Sigmoid colon (tissue), 7 donors: ENCODE data around the gene ZNF562. TPM values are rescaled to one million over a fixed set of nuclear protein-coding genes. Genes with fewer than 3 reads are reported as not detected.

Experiments used
- polyA plus RNA-seq, 3 donors: library from polyadenylated mRNA; stranded (reverse); fragments of 200-250 nt; gene quantifications; one replicate each; pipeline ENCODE4 v1.2.3, GENCODE V29; 2013
- total RNA-seq, 4 donors: library from RNA; depleted of rRNA; stranded (reverse); fragments of >200 nt; gene quantifications; one replicate each; pipeline ENCODE4 v1.1.0, GENCODE V29; 2016
- donor health status: healthy with polysubstance abuse.
- donor health status: Bipolar disorder and iron deficiency.
- donor health status: healthy.

ZNF562 gene
- total and polyA plus RNA-seq, 7 donors: 13.2 to 45.4 (median 21.3) TPM

Other genes starting within 250 kb of the ZNF562 start
- gene ZNF266, start 239.5 kb downstream of the ZNF562 start, total RNA-seq: 10 to 100 TPM; 15.7 to 32.7 (median 21.6) TPM
- gene ZNF266, start 239.5 kb downstream of the ZNF562 start, polyA plus RNA-seq: 10 to 100 TPM in 1 of 3 donors, 1 to 10 TPM in 2; 3.7 to 24.9 (median 6.6) TPM
- gene ZNF560, start 176.5 kb downstream of the ZNF562 start, total RNA-seq: not detected
- not detected for gene ZNF560, start 176.5 kb downstream of the ZNF562 start, polyA plus RNA-seq
- gene ZNF426, start 136.5 kb downstream of the ZNF562 start, total RNA-seq: 10 to 100 TPM; 11.4 to 18.1 (median 12.7) TPM
- 1 to 10 TPM; 1.2 to 4.1 (median 2.1) TPM for gene ZNF426, start 136.5 kb downstream of the ZNF562 start, polyA plus RNA-seq
- gene ZNF121, start 90.6 kb downstream of the ZNF562 start, total RNA-seq: 10 to 100 TPM; 18.3 to 28.6 (median 23.7) TPM
- 1 to 10 TPM; 1.2 to 8.0 (median 1.4) TPM for gene ZNF121, start 90.6 kb downstream of the ZNF562 start, polyA plus RNA-seq
- gene ZNF561, start 53.9 kb downstream of the ZNF562 start, total RNA-seq: 10 to 100 TPM; 30.3 to 41.3 (median 31.5) TPM
- gene ZNF561, start 53.9 kb downstream of the ZNF562 start, polyA plus RNA-seq: 10 to 100 TPM; 14.1 to 27.1 (median 24.0) TPM
- gene ZNF846, start 93.6 kb upstream of the ZNF562 start, total RNA-seq: 10 to 100 TPM; 15.8 to 48.7 (median 23.7) TPM
- 1 to 10 TPM; 3.6 to 6.7 (median 4.6) TPM for gene ZNF846, start 93.6 kb upstream of the ZNF562 start, polyA plus RNA-seq
- gene FBXL12, start 144.0 kb upstream of the ZNF562 start, total RNA-seq: 10 to 100 TPM; 18.3 to 31.9 (median 26.6) TPM
- gene FBXL12, start 144.0 kb upstream of the ZNF562 start, polyA plus RNA-seq: 10 to 100 TPM; 14.8 to 22.4 (median 18.6) TPM
- 100 to 1,000 TPM; 518 to 900 (median 674) TPM for gene UBL5, start 152.8 kb upstream of the ZNF562 start, total RNA-seq
- 1,000 to 10,000 TPM in 2 of 3 donors, 100 to 1,000 TPM in 1; 532 to 1,128 (median 1,056) TPM for gene UBL5, start 152.8 kb upstream of the ZNF562 start, polyA plus RNA-seq
- gene PIN1, start 160.2 kb upstream of the ZNF562 start, total RNA-seq: 100 to 1,000 TPM in 3 of 4 donors, 10 to 100 TPM in 1; 77.5 to 149 (median 142) TPM
- 100 to 1,000 TPM in 2 of 3 donors, 10 to 100 TPM in 1; 87.4 to 122 (median 117) TPM for gene PIN1, start 160.2 kb upstream of the ZNF562 start, polyA plus RNA-seq